Fibroblast of the aortic adventitia (primary cell): ENCODE data around the gene TRABD2A. TPM values are rescaled to one million over a fixed set of nuclear protein-coding genes. Genes with fewer than 3 reads are reported as not detected.

Experiments
- DNase-seq: peaks from one replicate; pipeline ENCODE4 v3.0.0-alpha.2; 2010; ENCODE audit warnings: low read depth
- H3K4me3 ChIP-seq: 2 replicates; pipeline ENCODE4 v1.5.1; 2011; ENCODE audit warnings: low read depth, mild to moderate bottlenecking, control low read depth, low read length, moderate library complexity
- total RNA-seq: library from RNA; depleted of rRNA; stranded (reverse); fragments of >200 nt; gene quantifications from 2 replicates; pipeline ENCODE4 v1.2.3, GENCODE V29; 2012; ENCODE audit warnings: low replicate concordance
- TF ChIP-seq, protein P1 (sequence below): IDR thresholded peaks from 2 replicates; pipeline ENCODE4 v1.5.1; 2011; ENCODE audit warnings: mild to moderate bottlenecking, low read length, control low read depth, inconsistent platforms; ENCODE audit not compliant: insufficient read depth

Gene TRABD2A
- total RNA-seq, 1 donor = 1.6 TPM

DNA sequence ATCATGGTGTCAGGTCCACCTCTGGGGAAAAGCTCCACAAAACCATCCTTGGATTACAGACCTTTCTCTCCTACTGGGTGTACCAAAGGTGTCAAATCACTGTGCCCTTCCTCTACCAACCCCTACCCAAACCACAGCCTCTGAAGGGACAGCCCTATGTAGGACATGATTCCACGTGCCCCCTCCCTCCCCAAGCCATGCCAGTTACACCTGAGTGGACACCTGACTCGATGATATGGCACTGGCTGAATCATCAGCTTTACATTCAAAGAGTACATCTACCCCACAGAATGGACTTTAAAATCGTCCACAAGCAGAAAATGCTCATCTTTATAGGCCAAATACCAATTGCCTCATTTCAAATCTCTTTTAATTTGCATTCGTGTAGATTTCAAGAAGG is 26.0 kb downstream of the TRABD2A start:
- no peak overlapping the region for H3K4me3 ChIP-seq
- no peak for DNase-seq
- TF ChIP-seq, protein P1, sequence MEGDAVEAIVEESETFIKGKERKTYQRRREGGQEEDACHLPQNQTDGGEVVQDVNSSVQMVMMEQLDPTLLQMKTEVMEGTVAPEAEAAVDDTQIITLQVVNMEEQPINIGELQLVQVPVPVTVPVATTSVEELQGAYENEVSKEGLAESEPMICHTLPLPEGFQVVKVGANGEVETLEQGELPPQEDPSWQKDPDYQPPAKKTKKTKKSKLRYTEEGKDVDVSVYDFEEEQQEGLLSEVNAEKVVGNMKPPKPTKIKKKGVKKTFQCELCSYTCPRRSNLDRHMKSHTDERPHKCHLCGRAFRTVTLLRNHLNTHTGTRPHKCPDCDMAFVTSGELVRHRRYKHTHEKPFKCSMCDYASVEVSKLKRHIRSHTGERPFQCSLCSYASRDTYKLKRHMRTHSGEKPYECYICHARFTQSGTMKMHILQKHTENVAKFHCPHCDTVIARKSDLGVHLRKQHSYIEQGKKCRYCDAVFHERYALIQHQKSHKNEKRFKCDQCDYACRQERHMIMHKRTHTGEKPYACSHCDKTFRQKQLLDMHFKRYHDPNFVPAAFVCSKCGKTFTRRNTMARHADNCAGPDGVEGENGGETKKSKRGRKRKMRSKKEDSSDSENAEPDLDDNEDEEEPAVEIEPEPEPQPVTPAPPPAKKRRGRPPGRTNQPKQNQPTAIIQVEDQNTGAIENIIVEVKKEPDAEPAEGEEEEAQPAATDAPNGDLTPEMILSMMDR = no peak

DNA sequence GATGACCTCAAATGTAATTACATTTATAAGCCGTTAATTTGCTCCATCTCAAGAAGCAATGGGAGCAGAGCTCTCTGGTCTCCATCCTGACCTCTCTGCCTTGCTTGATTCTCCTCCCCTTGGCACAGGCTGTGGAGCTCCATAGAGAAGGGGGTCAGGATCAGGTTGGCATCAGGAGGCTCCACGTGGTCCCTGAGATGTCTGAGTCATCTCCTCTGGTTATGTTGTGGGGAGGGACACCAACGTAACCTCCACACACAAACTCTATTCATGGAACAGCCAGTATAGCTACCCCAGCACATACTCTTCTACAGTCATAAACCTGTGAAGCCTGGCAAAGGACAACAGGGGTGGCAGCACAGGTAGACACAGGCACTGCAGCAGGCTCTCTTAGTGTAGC is 29.0 kb downstream of the TRABD2A start:
- TF ChIP-seq, protein P1 = no peak
- no peak overlapping the region for H3K4me3 ChIP-seq
- no peak for DNase-seq

DNA sequence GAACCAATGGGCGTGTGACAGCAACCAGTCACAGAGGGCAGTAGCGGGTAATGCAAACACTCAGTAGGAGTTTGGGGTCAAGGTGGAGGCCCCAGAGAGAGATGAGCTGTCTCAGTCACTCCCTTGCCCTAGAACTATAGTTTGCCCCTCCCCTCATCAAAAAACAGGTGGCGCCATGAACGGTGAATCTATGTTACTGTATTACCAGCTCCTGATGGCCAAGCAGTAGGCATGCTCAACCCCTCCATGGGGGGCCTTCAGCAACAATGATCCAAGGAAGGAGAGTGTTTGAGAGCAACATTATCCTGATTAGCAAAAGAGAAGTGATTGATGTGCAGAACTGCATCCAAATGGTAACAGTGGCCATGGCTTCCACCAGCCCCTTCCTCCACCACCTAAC is 30.4 kb downstream of the TRABD2A start:
- TF ChIP-seq, protein P1 = no peak
- no peak for DNase-seq

DNA sequence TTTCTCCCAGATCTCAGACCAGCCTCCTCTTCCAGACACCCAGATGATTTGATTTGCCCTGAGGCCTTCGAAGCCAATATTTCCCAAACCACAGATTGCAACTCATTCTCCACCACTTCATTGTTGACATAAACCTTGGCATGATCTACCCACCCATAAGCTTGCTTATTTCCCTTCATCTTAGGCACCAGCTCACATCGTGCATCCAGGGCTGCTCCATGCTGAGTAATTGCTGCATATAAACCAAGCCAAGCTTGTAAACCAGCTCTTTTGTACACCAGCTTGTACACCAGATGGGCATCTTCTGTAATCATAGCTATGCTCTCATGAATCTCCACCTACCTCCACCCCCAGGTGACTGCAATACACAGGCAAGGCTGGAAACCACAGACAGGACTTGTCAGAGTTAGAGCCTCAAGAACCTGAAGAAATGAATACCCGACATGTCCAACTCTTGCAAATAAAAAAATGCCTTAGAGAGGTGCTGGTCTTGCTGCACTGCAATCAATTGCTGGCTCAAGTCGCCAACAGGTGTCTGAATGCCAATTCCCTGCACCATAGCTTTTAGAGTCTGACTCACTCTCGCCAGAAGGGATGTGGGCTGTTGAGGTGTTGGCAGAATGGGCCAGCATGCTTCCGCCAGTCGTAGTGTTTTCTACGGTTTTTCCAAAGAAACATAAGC is 31.5 kb downstream of the TRABD2A start:
- TF ChIP-seq, protein P1 = no peak
- H3K4me3 ChIP-seq = no peak overlapping the region
- DNase-seq = peak; percentile 15

More for the DNA sequence above, 30.4 kb downstream of the TRABD2A start:
- no peak overlapping the region for H3K4me3 ChIP-seq

DNA sequence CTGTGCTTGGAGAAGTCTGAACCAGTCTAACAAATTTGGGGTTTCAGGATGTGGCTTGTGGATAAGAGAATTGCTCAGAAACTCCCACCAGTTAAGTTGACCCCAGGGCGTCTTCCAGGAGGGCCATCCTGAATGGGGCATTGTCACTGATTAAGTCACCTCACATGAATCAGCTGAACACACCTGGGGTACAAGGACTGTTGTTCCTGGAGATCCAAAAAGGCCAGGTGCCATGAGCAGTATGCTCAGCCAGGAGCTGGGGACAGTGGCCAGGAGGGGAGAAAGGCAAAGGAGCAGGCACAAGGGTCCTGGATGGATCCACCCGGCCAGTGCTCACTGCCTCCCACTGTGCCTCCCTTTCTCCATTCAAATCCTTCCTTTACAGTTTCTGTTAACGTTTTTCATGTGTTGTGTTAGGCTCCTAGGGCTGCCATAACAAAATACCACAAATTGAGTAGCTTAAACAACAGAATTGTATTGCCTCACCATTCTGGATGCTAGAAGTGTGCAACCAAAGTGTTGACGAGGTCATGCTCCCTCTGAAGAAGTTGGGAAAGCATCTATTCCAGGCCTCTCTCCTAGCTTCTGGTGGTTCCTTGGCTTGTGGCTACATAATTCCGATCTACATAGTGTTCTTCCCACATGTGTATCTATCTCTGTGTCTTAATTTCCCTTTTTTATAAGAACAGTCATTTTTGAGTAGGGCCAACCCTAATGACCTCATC is 33.4 kb downstream of the TRABD2A start:
- no peak overlapping the region for H3K4me3 ChIP-seq
- TF ChIP-seq, protein P1 = no peak
- peak; percentile 4 for DNase-seq

DNA sequence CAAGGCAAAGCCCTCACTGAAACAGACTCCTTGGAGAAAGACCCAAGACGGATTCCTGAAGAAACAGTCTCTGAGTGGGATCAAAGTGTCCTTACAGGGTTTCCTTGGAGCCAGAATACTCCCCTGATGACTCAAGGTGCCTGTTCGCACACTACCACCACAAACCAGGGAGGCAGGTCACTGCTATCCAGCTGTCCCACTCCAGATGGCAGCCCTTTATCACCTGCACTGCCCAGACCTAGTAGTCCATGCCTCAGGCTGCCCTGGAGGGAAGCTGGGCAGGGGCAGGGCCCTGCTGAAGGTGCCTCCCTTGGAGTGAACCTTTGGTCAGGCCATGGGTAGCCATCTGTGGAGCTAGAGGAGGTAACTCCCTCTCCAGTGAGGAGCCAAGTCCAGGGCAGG is 34.1 kb downstream of the TRABD2A start:
- TF ChIP-seq, protein P1 = no peak
- DNase-seq = peak; percentile 5

More for the DNA sequence above, 34.1 kb downstream of the TRABD2A start:
- H3K4me3 ChIP-seq = no peak overlapping the region
